Osteoblast (primary cell): ENCODE measurements around the gene EFCAB11. TPM values are rescaled to one million over a fixed set of nuclear protein-coding genes. Genes with fewer than 3 reads are reported as not detected.

ENCODE experiments used
- DNase-seq: peaks from one replicate; pipeline ENCODE4 v3.0.0; 2011; ENCODE audit warnings: low spot score, mixed read lengths; ENCODE audit not compliant: insufficient read length; ENCODE audit errors: missing footprints
- H2AFZ ChIP-seq: 2 replicates; pipeline ENCODE4 v1.6.0; 2011; ENCODE audit warnings: mild to moderate bottlenecking, low read length
- H3K27ac ChIP-seq: 2 replicates; pipeline ENCODE4 v1.5.1; 2011; ENCODE audit warnings: mild to moderate bottlenecking, low read depth, low read length, moderate library complexity
- H3K27me3 ChIP-seq: 2 replicates; pipeline ENCODE4 v1.6.0; 2012; ENCODE audit warnings: mild to moderate bottlenecking, control low read depth, inconsistent platforms, low read length, moderate library complexity; ENCODE audit not compliant: insufficient read depth
- H3K36me3 ChIP-seq: 2 replicates; pipeline ENCODE4 v1.5.1; 2011; ENCODE audit warnings: mild to moderate bottlenecking, low read length, control low read depth, moderate library complexity; ENCODE audit not compliant: insufficient read depth
- H3K4me1 ChIP-seq: 2 replicates; pipeline ENCODE4 v1.5.1; 2011; ENCODE audit warnings: mild to moderate bottlenecking, low read length, control low read depth, moderate library complexity; ENCODE audit not compliant: insufficient read depth
- H3K4me2 ChIP-seq: 2 replicates; pipeline ENCODE4 v1.6.0; 2011; ENCODE audit warnings: mild to moderate bottlenecking, low read length; ENCODE audit not compliant: insufficient read depth
- H3K4me3 ChIP-seq: fragments of 200-600 bp; sonication (generic); 3 replicates; pipeline ENCODE4 v1.5.1; 2012; ENCODE audit warnings: mild to moderate bottlenecking, low read length, inconsistent platforms; ENCODE audit not compliant: insufficient read depth
- H3K79me2 ChIP-seq: 2 replicates; pipeline ENCODE4 v1.6.0; 2012; ENCODE audit warnings: mild to moderate bottlenecking, low read length, control low read depth, inconsistent platforms; ENCODE audit not compliant: insufficient read depth
- H3K9me3 ChIP-seq: 2 replicates; pipeline ENCODE4 v1.5.1; 2011; ENCODE audit warnings: low read depth, low read length, control low read depth
- H4K20me1 ChIP-seq: 2 replicates; pipeline ENCODE4 v1.6.0; 2012; ENCODE audit warnings: mild to moderate bottlenecking, low read length, control low read depth; ENCODE audit not compliant: insufficient read depth
- total RNA-seq: library from RNA; depleted of rRNA; stranded (reverse); fragments of >200 nt; gene quantifications from 2 replicates; pipeline ENCODE4 v1.2.3, GENCODE V29; 2012
- TF ChIP-seq, protein P1 (sequence below): IDR thresholded peaks from 2 replicates; pipeline ENCODE4 v1.5.1; 2011; ENCODE audit warnings: mild to moderate bottlenecking, low read depth, low read length, moderate library complexity; ENCODE audit errors: extremely low read depth

The EFCAB11 gene
- total RNA-seq, 1 donor, result 6.9 TPM

DNA sequence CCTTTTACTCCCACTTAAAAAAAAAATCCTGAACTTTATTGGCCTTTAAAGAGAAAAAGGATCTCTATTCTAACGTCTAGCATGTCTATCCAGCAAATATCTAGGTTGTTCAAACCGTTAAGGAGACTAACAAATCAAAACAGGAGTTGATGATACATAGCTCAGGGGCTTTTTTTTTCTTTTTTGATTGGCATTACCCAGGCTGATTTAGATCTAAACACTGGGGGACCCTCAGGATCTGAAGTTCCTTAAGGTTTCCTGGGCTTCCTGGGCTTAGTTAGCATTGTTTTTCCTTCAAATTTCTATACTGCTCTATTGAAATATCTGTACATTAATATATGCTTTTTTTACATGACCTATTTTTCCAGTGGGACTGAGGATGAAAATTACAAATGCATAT is 42.3 kb downstream of the EFCAB11 start:
- Histone ChIP-seq H3K4me1 (peaks cover 39% of the 10 kb centered on the region), H4K20me1 (no peaks in the 10 kb centered on the region), H3K36me3 (no peaks in the 10 kb centered on the region), H3K27ac (peak overlapping the region; percentile 87), H3K27me3 (no peaks in the 10 kb centered on the region), H3K79me2 (no peaks in the 10 kb centered on the region), H2AFZ (no peak overlapping the region), H3K4me2 (peak overlapping the region; percentile 12), H3K9me3 (no peaks in the 10 kb centered on the region), H3K4me3 (no peak overlapping the region)
- TF ChIP-seq, protein P1, sequence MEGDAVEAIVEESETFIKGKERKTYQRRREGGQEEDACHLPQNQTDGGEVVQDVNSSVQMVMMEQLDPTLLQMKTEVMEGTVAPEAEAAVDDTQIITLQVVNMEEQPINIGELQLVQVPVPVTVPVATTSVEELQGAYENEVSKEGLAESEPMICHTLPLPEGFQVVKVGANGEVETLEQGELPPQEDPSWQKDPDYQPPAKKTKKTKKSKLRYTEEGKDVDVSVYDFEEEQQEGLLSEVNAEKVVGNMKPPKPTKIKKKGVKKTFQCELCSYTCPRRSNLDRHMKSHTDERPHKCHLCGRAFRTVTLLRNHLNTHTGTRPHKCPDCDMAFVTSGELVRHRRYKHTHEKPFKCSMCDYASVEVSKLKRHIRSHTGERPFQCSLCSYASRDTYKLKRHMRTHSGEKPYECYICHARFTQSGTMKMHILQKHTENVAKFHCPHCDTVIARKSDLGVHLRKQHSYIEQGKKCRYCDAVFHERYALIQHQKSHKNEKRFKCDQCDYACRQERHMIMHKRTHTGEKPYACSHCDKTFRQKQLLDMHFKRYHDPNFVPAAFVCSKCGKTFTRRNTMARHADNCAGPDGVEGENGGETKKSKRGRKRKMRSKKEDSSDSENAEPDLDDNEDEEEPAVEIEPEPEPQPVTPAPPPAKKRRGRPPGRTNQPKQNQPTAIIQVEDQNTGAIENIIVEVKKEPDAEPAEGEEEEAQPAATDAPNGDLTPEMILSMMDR, result no peak
- no peak for DNase-seq

DNA sequence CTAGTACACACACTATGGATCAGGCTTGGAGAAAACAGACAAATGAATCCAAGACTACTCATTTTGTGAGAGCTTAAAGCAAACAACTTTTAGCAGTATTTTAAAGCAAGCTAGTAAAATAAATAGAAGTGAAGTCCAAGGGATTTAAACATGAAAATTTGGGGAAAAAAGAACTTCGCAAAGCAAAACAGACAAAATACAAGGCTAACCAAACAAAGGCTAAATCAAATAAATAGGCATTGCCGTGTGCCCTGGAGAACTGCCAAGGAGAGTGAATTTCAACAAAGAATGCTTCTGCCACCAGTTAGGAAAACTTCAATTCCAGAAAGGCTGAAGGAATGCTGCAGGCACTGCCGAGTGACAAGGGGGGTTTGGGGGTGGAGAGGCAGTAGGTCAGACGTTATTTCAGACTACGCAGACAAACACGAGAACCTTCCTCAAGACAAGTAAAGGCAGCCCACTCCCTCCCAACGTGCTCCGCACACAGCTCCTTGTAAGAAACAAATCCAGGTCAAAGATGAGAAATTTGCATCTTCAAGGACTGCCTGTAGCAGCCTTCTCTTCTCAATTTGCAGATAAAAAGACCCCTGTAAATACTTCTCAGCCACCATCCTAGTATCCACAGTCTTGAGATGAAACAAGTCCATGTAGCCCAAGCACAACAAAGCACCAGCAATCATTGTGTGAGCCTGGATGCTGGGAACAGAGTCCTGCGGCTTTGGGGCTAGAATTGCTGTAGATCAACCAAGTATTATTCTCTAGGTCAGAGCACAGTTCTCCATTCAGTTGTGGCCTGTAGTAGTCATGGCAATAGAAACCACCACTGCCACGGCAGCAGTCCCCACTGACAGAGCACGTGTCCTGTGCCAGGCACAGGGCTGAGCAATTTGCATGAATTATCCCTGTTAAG is 43.3 kb downstream of the EFCAB11 start:
- Histone ChIP-seq H3K79me2 (no peaks in the 10 kb centered on the region), H2AFZ (peak overlapping the region; percentile 45), H3K9me3 (no peaks in the 10 kb centered on the region), H3K4me1 (peaks cover 32% of the 10 kb centered on the region), H3K27me3 (no peaks in the 10 kb centered on the region), H4K20me1 (no peaks in the 10 kb centered on the region), H3K27ac (peak overlapping the region; percentile 87), H3K4me2 (peak overlapping the region; percentile 59), H3K36me3 (no peaks in the 10 kb centered on the region), H3K4me3 (peak overlapping the region; percentile 4)
- TF ChIP-seq, protein P1, result no peak
- no peak for DNase-seq

DNA sequence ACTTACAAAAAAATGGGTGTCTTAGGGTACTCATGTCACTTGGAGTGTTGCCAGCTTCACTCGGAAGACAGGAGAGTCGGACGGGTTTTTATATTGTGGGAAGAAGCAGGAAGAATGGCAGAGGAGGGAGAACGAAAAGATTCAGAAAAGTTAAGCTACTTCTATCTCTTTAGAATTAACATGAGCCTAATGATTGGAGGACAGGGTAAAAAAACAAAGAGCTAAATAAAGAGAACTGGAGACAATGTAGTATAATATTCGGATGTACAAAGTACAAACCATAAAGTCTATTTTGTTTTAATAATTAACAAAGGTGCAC is 43.9 kb downstream of the EFCAB11 start:
- Histone ChIP-seq H3K27ac (peak overlapping the region; percentile 87), H3K79me2 (no peaks in the 10 kb centered on the region), H3K4me3 (no peak overlapping the region), H3K27me3 (no peaks in the 10 kb centered on the region), H4K20me1 (no peaks in the 10 kb centered on the region), H3K4me1 (peaks cover 32% of the 10 kb centered on the region), H3K9me3 (no peaks in the 10 kb centered on the region), H3K4me2 (peak overlapping the region; percentile 59), H3K36me3 (no peaks in the 10 kb centered on the region), H2AFZ (no peak overlapping the region)
- TF ChIP-seq, protein P1, result no peak
- no peak for DNase-seq

DNA sequence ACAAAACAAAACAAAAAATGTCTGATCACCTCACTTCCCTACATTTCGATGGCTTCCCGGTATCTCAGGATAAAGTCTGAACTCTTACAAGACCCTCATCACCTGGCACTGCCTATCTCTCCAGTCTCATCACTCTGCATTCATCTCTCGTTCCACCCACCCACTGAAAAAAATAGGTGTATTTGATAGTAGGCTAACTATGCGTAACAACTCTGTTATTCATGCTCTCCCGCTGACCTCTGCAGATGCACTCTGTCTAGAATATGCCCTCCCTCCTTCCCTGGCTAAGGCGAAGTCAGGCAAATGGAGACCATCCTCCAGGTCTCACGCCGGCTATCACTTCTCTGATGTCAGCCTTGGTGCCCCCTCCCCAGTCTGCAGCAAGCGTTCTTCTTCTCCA is 44.9 kb downstream of the EFCAB11 start:
- Histone ChIP-seq H3K4me1 (peaks cover 27% of the 10 kb centered on the region), H3K36me3 (no peaks in the 10 kb centered on the region), H3K4me3 (no peak overlapping the region), H3K4me2 (no peak overlapping the region), H3K27ac (no peak overlapping the region), H2AFZ (no peak overlapping the region), H3K9me3 (no peaks in the 10 kb centered on the region), H3K79me2 (no peaks in the 10 kb centered on the region), H3K27me3 (no peaks in the 10 kb centered on the region), H4K20me1 (no peaks in the 10 kb centered on the region)
- no peak for DNase-seq
- TF ChIP-seq, protein P1, result no peak
